HepG2 (cell line): Measurements from ENCODE around the gene CDC14B. TPM values are rescaled to one million over a fixed set of nuclear protein-coding genes. Genes with fewer than 3 reads are reported as not detected.
"Not testable (repeated sequence)": the region's sequence is repeated elsewhere in the genome, so short reads cannot be mapped to it uniquely, and the experiment has no call there.

ENCODE experiments used
- ATAC-seq: fragments of 200-7000 bp; cut with Tn5 transposase; 3 replicates; pipeline ENCODE4 v1.9.1; 2020; ENCODE audit warnings: mild to moderate bottlenecking, moderate library complexity
- BruUV-seq: library from RNA; stranded (reverse); fragments of 400-500 nt; replicated peaks from 2 replicates; lab custom pipeline; 2021; lab: Mats Ljungman, UMichigan
- CTCF ChIA-PET: fragments of 300-600 bp; formaldehyde crosslinking; extraction: SDS; loops from one replicate; lab custom pipeline; 2021; ENCODE audit warnings: low total read pairs, inconsistent platforms, low intra/inter-chr PET ratio; lab: Yijun Ruan, JAX
- POLR2A ChIA-PET: fragments of 350-600 bp; sonication (Branson Sonifier 250); formaldehyde crosslinking; loops from one replicate; lab custom pipeline; 2020; ENCODE audit warnings: antibody characterized with exemption, inconsistent platforms; lab: Yijun Ruan, JAX
- DNase-seq: peaks from one replicate; pipeline ENCODE4 v3.0.0-alpha.2; 2015; ENCODE audit warnings: low spot score
- FAIRE-seq: peaks from 3 replicates; lab custom pipeline; 2011; peaks lifted over from hg19 to GRCh38; lab: Jason Lieb, UNC
- H2AFZ ChIP-seq: one replicate; pipeline ENCODE4 v1.6.1; 2011; ENCODE audit warnings: low read length, inconsistent platforms
- H3K27ac ChIP-seq: fragments of 300-600 bp; 3 replicates; pipeline ENCODE4 v1.8.0; 2011; ENCODE audit warnings: mixed run types, mild to moderate bottlenecking, mixed read lengths, low read length, inconsistent platforms; ENCODE audit not compliant: insufficient read depth; ENCODE audit errors: extremely low read length
- H3K27me3 ChIP-seq, 2 experiments: fragments of 200-600 bp in 1 of 2; 2 replicates in 1 of 2; 3 replicates in 1 of 2; pipeline versions ENCODE4 v1.6.0 to v1.8.0; 2011; ENCODE audit warnings: low read length in 2 of 2, mild to moderate bottlenecking in 2 of 2, moderate library complexity in 2 of 2, inconsistent platforms in 1 of 2; ENCODE audit not compliant: insufficient read depth in 2 of 2, control insufficient read depth in 1 of 2
- H3K36me3 ChIP-seq, 2 experiments: fragments of 200-600 bp in 1 of 2; replicated peaks in 1 of 2; 2 replicates in 1 of 2; 3 replicates in 1 of 2; pipeline versions ENCODE4 v1.5.1 to v1.8.0; 2011; ENCODE audit warnings: low read length in 2 of 2, inconsistent platforms in 1 of 2; ENCODE audit not compliant: insufficient read depth in 2 of 2, control insufficient read depth in 1 of 2
- H3K4me1 ChIP-seq: 2 replicates; pipeline ENCODE4 v1.5.1; 2012; ENCODE audit warnings: low read length, inconsistent platforms; ENCODE audit not compliant: insufficient read depth
- H3K4me2 ChIP-seq: 2 replicates; pipeline ENCODE4 v1.6.0; 2011; ENCODE audit warnings: low read depth, low read length, inconsistent platforms
- H3K4me3 ChIP-seq, 3 experiments: fragments of 200-600 bp in 1 of 3; sonication (generic), shearing (Covaris generic) in 1 of 3; replicated peaks in 1 of 3; 2 replicates each; pipeline ENCODE4 v1.5.1; 2011 to 2016; ENCODE audit warnings: low read length in 3 of 3, inconsistent platforms in 2 of 3, low read depth in 2 of 3, mild to moderate bottlenecking in 2 of 3, control low read depth in 1 of 3, mixed read lengths in 1 of 3; ENCODE audit not compliant: insufficient read depth in 1 of 3
- H3K79me2 ChIP-seq: one replicate; pipeline ENCODE4 v1.6.1; 2011; ENCODE audit warnings: low read length, inconsistent platforms; ENCODE audit not compliant: insufficient read depth
- H3K9ac ChIP-seq: 2 replicates; pipeline ENCODE4 v1.6.0; 2011; ENCODE audit warnings: mild to moderate bottlenecking, low read depth, low read length, inconsistent platforms; ENCODE audit not compliant: insufficient read depth
- H3K9me3 ChIP-seq: 2 replicates; pipeline ENCODE4 v1.5.1; 2012; ENCODE audit warnings: mild to moderate bottlenecking, low read length
- H4K20me1 ChIP-seq: 2 replicates; pipeline ENCODE4 v1.6.0; 2011; ENCODE audit warnings: inconsistent platforms, mild to moderate bottlenecking, low read length, moderate library complexity; ENCODE audit not compliant: insufficient read depth
- CEBPB ChIP-seq: IDR thresholded peaks from 2 replicates; pipeline ENCODE4 v1.6.1; 2011; ENCODE audit warnings: low read depth, low read length, improper control_type of control experiment, borderline replicate concordance
- CEBPG ChIP-seq: IDR thresholded peaks from 2 replicates; pipeline ENCODE4 v1.6.1; 2016
- FOSL2 ChIP-seq: sonication (generic); formaldehyde crosslinking; IDR thresholded peaks from 2 replicates; pipeline ENCODE4 v1.4.0; 2020; ENCODE audit warnings: missing genetic modification reagents
- FOXA3 ChIP-seq: IDR thresholded peaks from 2 replicates; pipeline ENCODE4 v1.6.1; 2016; ENCODE audit warnings: missing genetic modification reagents, missing compliant biosample characterization
- FOXP1 ChIP-seq, 2 experiments: fragments of 450-650 bp in 1 of 2; IDR thresholded peaks; 2 replicates each; pipeline ENCODE4 v1.6.1; 2017 to 2018; ENCODE audit warnings: antibody characterized with exemption in 1 of 2
- FOXP4 ChIP-seq: sonication (generic); formaldehyde crosslinking; IDR thresholded peaks from 2 replicates; pipeline ENCODE4 v1.4.0; 2020; ENCODE audit warnings: missing genetic modification reagents
- GATAD2A ChIP-seq: IDR thresholded peaks from 2 replicates; pipeline ENCODE4 v1.6.1; 2016
- ISL2 ChIP-seq: sonication (generic); formaldehyde crosslinking; IDR thresholded peaks from 2 replicates; pipeline ENCODE4 v1.5.0; 2020; ENCODE audit warnings: missing genetic modification reagents
- SAP130 ChIP-seq: IDR thresholded peaks from 2 replicates; pipeline ENCODE4 v1.6.1; 2016; ENCODE audit warnings: low read depth
- SOX13 ChIP-seq, 3 experiments: fragments of 450-650 bp in 1 of 3; sonication (generic) in 1 of 3; formaldehyde crosslinking in 1 of 3; IDR thresholded peaks in 2 of 3; conservative IDR thresholded peaks in 1 of 3; 2 replicates each; pipeline versions ENCODE4 v1.5.0 to v1.6.1; 2016 to 2020; ENCODE audit warnings: antibody characterized with exemption in 1 of 3, mild to moderate bottlenecking in 1 of 3, missing compliant biosample characterization in 1 of 3, missing genetic modification reagents in 1 of 3, moderate library complexity in 1 of 3
- TEAD3 ChIP-seq: optimal IDR thresholded peaks from 2 replicates; pipeline ENCODE3; 2016; ENCODE audit warnings: borderline replicate concordance
- ZNF136 ChIP-seq: sonication (generic); formaldehyde crosslinking; IDR thresholded peaks from 2 replicates; pipeline ENCODE4 v1.8.1; 2022; ENCODE audit warnings: low read depth, mild to moderate bottlenecking, moderate library complexity, missing genetic modification reagents
- ZNF207 ChIP-seq: fragments of 450-650 bp; IDR thresholded peaks from 2 replicates; pipeline ENCODE4 v1.6.1; 2016; ENCODE audit warnings: antibody characterized with exemption, borderline replicate concordance
- ZNF7 ChIP-seq: IDR thresholded peaks from 2 replicates; pipeline ENCODE4 v1.6.1; 2016; ENCODE audit warnings: missing biosample characterization, missing genetic modification reagents
- WGBS: methylation state at CpG from one replicate; pipeline ENCODE4 v1.1.6; 2017; ENCODE audit warnings: low lambda C conversion rate; 5-methylcytosine and 5-hydroxymethylcytosine counted together
- in situ Hi-C: cut with HindIII; loops from 2 replicates; pipeline ENCODE4 v1.10.0; 2017; ENCODE audit warnings: low pct_unique_long_range_greater_than_20kb; ENCODE audit not compliant: extremely low pct_ligation_motif_present
- intact Hi-C: fragments of 100-400 bp; cut with micrococcal nuclease; formaldehyde crosslinking; loops from one replicate; pipeline ENCODE4 v1.10.0; 2022; ENCODE audit not compliant: unreplicated experiment
- polyA plus RNA-seq, 8 experiments: library from polyadenylated mRNA; depleted of rRNA in 3 of 8; stranded (reverse) in 7 of 8; unstranded in 1 of 8; fragments of >200 nt; fragmentation: Illumina TruSeq in 4 of 8; extraction: Trizol in 4 of 8; gene quantifications; 2 replicates each; pipeline versions ENCODE4 v1.2.1 to v1.2.3, GENCODE V29; 2011 to 2016; ENCODE audit warnings: low read depth in 4 of 8, missing spikeins in 1 of 8, mixed read lengths in 1 of 8; ENCODE audit not compliant: insufficient read depth in 1 of 8
- total RNA-seq, 5 experiments: library from RNA; depleted of rRNA; stranded (reverse); fragments of >200 nt; fragmentation: Illumina TruSeq; extraction: Trizol; gene quantifications; 2 replicates each; pipeline ENCODE4 v1.2.3, GENCODE V29; 2016; ENCODE audit warnings: low read depth in 1 of 5

CDC14B gene
- total and polyA plus RNA-seq, 2 of the 13 experiments (the other 11 are each of a cell fraction or from before 2014, with no cell fraction given), result 25.8 to 33.3 TPM

- in situ Hi-C loops (no loop called here), intact Hi-C loops (loop anchor here (5.0 kb wide), 2 partner anchors 37 to 163 kb away; partner anchors contain the start of gene HABP4)
- H3K9ac ChIP-seq, result no peak overlapping the region
- 91% methylated on average over 6 of the region's 6 CpGs for WGBS
- no peak for ATAC-seq
- FAIRE-seq, result no peak
- peaks cover 83% of the 10 kb centered on the region for H3K79me2 ChIP-seq
- peaks cover 29% of the 10 kb centered on the region for H4K20me1 ChIP-seq
- H3K9me3 ChIP-seq, result no peaks in the 10 kb centered on the region
- no peak overlapping the region for H3K4me3 ChIP-seq
- no peak overlapping the region for H2AFZ ChIP-seq
- H3K27me3 ChIP-seq, result no peaks in the 10 kb centered on the region; a peak in 1 of 5 replicates
- TF ChIP-seq ISL2 (no peak), ZNF7 (CRISPR knock-in tag) (peak; percentile 55; the same call in 1 of the 2 replicates), ZNF136 (CRISPR knock-in tag) (no peak), ZNF207 (no peak)
- TF ChIP-seq, all 625 proteins: peak for 1
- ChIA-PET CTCF (no interaction called here), POLR2A (no interaction called here)
- H3K4me1 ChIP-seq, result peaks cover 69% of the 10 kb centered on the region
- DNase-seq, result no peak
- no peak overlapping the region for H3K27ac ChIP-seq
- BruUV-seq, result no TSS peak
- H3K4me2 ChIP-seq, result no peak overlapping the region
- H3K36me3 ChIP-seq, result no peaks in the 10 kb centered on the region
Observed at GRCh38 chr9:96615411-96615810, 4.2 kb downstream of the CDC14B start.

GRCh38 chr9:96614664-96615063 lies 5.0 kb downstream of the CDC14B start:
- DNase-seq; H3K27ac ChIP-seq; H3K9ac ChIP-seq; H3K4me2 ChIP-seq; H3K9me3 ChIP-seq; in situ Hi-C loops; CTCF ChIA-PET; FAIRE-seq; H3K36me3 ChIP-seq; H3K27me3 ChIP-seq; H2AFZ ChIP-seq; ATAC-seq; BruUV-seq; H3K4me3 ChIP-seq; TF ChIP-seq SOX13, FOXP1 (IDR thresholded peaks at IDR 0.05): not testable (repeated sequence)
- intact Hi-C loops, result loop anchor here (5.0 kb wide), 2 partner anchors 38 to 162 kb away; partner anchors contain the start of gene HABP4
- Histone ChIP-seq H3K79me2 (peaks cover 89% of the 10 kb centered on the region), H4K20me1 (peaks cover 32% of the 10 kb centered on the region), H3K4me1 (peaks cover 69% of the 10 kb centered on the region)
- POLR2A ChIA-PET, result interaction anchor here (1.4 kb wide), 1 partner anchor 47 kb away, joined by 6 read pairs; no protein-coding TSS in a partner anchor
- 65% methylated on average over 4 of the region's 4 CpGs for WGBS
- TF ChIP-seq GATAD2A (CRISPR knock-in tag) (0 out of 2 replicates have a peak, but pooled peaks have one; percentile 21), SOX13 (CRISPR knock-in tag; conservative IDR thresholded peaks at IDR 0.05 in 1 of 2, IDR thresholded peaks at IDR 0.05 in 1 of 2) (peak in 1 of 2 experiments; percentile 18; a peak in 1 of 4 replicates), FOXA3 (CRISPR knock-in tag) (0 out of 2 replicates have a peak, but pooled peaks have one; percentile 9), CEBPG (peak; percentile 79), SAP130 (CRISPR knock-in tag) (peak; percentile 26; the same call in 1 of the 2 replicates), FOSL2 (CRISPR knock-in tag) (peak; percentile 45; the same call in 1 of the 2 replicates), FOXP4 (CRISPR knock-in tag) (0 out of 2 replicates have a peak, but pooled peaks have one; percentile 34), CEBPB (peak; percentile 69; the same call in 1 of the 2 replicates), FOXP1 (CRISPR knock-in tag; IDR thresholded peaks at IDR 0.05) (peak; percentile 41; the same call in 1 of the 2 replicates), TEAD3 (peak; percentile 92)
